Jurkat, Clone E6-1 (cell line): ENCODE data around the gene PPWD1. TPM values are rescaled to one million over a fixed set of nuclear protein-coding genes. Genes with fewer than 3 reads are reported as not detected.
"Not testable (repeated sequence)": the region's sequence is repeated elsewhere in the genome, so short reads cannot be mapped to it uniquely, and the experiment has no call there.

Source experiments
- DNase-seq: peaks from one replicate; pipeline ENCODE4 v3.0.0-alpha.2; 2011; ENCODE audit warnings: low read depth, low spot score
- H3K4me3 ChIP-seq: 2 replicates; pipeline ENCODE4 v1.5.1; 2011; ENCODE audit warnings: mild to moderate bottlenecking, low read length, control low read depth, moderate library complexity
- polyA plus RNA-seq: library from polyadenylated mRNA; unstranded; fragments of >200 nt; gene quantifications from one replicate; pipeline ENCODE4 v1.2.1, GENCODE V29; 2012; ENCODE audit warnings: missing spikeins; ENCODE audit not compliant: insufficient read length, insufficient read depth

PPWD1 gene
- 55.3 TPM for polyA plus RNA-seq

DNA sequence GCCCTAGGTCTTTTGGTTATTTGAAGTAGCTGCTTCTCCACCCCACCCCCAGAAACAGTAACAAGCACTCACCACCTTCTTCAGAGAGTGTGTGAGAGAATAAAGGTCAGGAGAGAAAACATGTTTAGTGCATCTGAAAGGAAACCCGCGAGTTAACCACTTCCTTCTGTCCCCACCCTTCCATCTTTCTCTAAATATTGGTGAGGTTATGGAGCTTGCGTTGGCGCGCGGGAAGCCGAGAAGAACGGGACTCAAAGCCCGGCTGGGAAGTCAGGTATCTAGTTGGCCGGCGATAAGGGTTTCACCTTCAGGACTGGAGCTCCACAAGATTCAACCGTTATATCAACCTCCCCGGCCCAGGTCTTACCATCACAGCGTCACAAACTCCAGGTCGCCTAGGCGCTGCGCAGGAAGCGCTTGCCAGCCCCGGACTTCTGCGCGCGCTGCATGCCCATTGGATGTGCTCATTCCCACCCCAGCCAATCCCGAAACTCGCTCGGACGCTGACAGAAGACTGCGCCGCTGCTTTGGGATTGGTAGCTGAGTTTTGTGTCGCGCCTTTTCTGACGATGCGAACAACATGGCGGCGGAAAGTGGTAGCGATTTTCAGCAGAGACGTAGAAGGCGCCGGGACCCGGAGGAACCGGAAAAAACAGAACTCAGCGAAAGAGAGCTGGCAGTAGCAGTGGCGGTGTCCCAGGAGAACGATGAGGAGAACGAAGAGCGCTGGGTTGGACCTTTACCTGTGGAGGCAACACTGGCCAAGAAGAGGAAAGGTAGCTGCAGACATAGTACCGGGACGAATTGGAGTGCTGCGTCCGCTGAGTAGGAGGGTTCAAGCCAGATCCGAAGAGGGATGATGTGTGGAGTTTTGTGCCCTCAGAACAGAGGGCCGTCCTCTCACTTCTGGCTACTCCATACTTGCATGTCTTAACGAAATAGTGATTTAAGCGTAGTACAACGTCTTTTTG lies at the start of gene PPWD1, which contains the start of gene CENPK:
Gene PPWD1 (plus strand): TSS at position 566 of the 971 bp plus-strand sequence. CDS start 15 bp downstream, at position 581.
Gene CENPK (minus strand): TSS at position 438 of the 971 bp plus-strand sequence. CDS start 8,261 bp downstream, outside the sequence.
- peak; percentile 97 for DNase-seq

DNA sequence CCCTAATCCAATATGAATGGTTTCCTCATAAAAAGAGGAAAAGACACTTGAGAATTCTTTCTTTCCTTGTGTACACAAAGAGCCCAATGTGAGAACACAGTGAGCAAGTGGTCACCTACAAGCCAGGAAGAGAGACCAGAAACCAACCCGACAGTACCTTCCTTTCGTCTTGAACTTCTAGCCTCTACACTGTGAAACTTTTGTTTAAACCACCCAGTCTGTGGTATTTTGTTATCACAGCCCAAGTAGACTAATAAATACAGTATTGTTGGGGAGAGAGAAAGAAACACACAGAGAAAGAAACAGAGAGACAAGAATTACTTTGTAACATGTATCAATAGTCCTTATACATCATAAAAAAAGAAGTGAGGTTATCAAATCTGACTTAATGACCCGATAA lies 37.4 kb upstream of the PPWD1 start:
- no peak overlapping the region for H3K4me3 ChIP-seq
- DNase-seq = no peak

More for the DNA sequence above, at the start of gene PPWD1, which contains the start of gene CENPK:
- H3K4me3 ChIP-seq = peak within 1 kb of the TSS; percentile 97

DNA sequence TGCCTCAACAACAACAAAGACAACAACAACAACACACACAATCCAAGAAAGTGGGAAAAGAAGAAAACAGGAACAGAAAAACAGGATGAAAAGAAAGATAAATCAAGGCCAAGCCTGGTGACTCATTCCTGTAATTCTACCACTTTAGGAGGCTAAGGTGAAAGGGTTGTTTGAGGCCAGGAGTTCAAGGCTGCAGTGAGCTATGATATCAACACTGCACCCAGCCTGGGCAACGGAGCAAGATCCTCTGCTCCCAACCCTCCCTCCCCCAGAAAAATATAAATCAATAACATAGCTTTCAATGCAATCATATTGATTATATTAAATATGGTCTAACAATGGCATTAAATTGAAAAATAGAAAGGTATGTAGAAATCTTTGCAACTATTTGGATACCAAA lies 32.2 kb upstream of the PPWD1 start:
- DNase-seq = no peak
- no peak overlapping the region for H3K4me3 ChIP-seq

DNA sequence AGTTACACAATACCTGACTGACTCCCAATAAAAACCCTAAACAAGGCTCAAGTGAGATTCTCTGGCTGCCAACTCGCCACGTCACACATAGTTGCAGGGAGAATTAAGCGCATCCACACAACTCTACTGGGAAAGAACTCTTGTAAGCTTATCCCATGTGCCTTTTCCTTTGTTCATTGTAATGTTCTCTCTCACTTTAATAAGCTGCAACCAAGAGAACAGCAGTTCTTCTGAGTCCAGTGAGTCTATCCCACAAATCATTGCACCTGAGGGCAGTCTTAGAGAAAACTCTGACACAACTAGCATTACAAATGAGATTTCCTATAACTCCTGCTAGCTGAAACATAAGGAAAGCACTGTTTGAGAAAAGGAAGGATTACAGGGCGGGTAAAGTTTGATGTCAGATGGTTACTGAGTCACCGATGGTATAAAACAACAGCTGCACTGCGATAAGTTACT lies 27.5 kb upstream of the PPWD1 start:
- no peak overlapping the region for H3K4me3 ChIP-seq
- no peak for DNase-seq

DNA sequence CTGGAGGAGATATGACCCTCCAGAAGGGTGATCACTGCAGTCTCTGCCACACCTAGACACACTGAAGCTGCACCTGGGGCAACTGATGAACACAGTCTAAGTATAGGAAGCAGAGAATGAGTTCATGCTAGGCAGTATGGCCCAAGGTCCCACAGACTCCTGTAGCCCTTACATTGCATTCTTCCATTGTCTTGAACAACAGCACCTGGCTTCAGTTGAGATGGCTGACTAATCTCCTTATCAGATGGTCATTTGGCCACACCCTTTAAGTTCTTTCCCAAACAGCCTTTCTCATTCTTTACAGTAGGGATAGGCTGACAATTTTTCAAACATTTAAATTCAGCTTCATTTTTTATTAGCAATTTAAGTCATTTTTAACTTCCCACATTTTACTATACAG lies 23.3 kb upstream of the PPWD1 start:
- no peak for DNase-seq
- H3K4me3 ChIP-seq = no peak overlapping the region

DNA sequence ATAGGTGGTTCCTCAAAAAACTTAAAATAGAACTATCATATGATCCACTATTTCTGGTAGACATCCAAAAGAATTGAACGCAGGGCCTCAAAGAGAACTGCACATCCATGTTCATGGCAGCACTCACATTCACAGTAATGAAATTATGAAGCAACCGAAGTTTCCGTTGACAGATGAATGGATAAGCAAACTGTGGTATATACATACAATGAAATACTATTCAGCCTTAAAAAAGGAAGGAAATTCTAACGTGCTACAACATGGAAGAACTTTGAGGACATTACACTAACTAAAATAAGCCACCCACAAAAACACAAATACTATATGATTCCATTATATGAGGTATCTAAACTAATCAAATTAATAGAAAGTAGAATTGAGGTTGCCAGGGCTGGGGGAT lies 18.6 kb upstream of the PPWD1 start:
- no peak overlapping the region for H3K4me3 ChIP-seq
- DNase-seq = no peak

DNA sequence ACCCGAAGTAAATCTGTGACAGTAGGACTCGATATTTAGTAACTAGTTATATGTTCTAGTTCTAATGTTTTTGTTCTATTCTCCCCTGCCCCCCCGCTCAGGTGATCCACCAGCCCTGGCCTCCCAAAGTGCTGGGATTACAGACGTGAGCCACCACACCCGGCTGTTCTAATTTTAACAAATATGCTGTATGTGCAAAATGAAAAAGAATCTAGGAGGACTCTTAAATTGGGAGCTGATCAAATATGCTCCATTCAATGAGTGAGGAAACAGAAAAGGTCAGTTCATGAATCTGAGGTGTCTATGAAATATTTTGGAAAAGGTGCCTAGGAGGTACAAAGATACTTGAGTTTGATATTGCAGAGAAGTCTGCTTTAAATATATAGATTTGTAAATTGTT lies 17.0 kb upstream of the PPWD1 start:
- DNase-seq = no peak
- H3K4me3 ChIP-seq = no peak overlapping the region

DNA sequence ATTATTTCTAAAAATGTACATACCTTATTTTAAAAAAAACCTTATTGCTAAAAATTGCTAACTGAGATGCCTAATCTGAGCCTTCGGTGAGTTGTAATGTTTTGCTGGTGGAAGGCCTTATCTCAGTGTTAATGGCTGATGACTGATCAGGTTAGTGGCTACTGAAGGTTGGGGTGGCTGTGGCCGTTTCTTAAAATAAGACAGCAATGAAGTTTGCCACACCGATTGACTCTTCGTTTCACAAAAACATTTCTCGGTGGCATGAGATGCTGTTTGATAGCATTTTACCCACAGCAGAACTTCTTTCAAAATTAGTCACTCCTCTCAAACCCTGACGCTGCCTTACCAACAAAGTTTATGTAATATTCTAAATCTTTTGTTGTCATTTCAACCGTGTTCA lies 14.8 kb upstream of the PPWD1 start:
- H3K4me3 ChIP-seq = no peak overlapping the region
- no peak for DNase-seq

DNA sequence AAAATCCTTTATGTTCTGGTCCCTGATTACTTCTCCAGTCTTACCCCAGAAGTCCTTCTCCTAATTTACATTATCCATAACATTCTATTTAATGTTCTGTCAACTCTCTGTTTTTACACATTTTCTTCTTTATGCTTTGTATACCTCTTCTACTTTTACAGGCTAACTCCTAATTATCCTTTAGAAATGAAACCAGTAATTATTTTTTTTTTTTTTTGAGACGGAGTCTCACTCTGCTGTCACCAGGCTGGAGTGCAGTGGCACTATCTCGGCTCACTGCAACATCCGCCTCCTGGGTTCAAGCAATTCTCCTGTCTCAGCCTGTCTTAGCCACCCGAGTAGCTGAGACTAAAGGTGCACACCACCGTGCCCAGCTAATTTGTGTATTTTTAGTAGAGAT lies 9.2 kb upstream of the PPWD1 start:
- DNase-seq = no peak
- no peak overlapping the region for H3K4me3 ChIP-seq

DNA sequence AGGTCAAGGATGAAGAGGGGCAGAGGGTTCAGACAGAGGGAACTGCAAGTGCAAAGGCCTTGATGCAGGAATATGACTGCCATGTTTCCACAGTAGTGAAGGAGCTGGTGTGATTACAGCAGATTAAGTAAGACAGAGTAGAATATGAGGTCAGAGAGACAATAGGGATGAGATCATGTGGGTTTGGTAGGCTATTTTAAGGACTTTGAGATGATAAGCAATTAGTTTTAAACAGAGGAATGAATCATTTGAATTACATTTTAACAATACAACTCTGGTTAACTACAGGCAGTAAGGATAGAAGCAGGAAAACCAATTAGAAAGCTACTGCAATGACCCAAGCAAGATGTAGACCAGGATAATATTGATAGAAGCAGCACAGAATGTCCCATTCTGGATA lies 7.8 kb upstream of the PPWD1 start:
- no peak overlapping the region for H3K4me3 ChIP-seq
- no peak for DNase-seq

DNA sequence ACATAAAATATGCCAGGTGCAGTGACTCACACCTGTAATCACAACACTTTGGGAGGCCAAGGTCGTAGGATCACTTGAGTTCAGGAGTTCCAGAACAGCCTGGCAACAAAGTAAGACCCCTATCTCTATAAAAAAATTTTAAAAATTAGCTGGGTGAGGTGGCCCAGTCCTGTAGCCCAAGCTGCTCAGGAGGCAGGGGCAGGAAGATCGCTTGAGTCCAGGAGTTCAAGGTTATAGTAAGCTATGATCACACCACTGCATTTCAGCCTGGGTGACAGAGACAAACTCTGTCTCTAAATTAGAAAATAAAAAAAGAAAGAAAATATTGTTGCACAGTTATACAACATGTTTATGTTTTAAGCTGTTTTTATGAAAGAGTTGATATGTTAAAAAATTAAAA lies 6.9 kb upstream of the PPWD1 start:
- H3K4me3 ChIP-seq = no peak overlapping the region
- no peak for DNase-seq

DNA sequence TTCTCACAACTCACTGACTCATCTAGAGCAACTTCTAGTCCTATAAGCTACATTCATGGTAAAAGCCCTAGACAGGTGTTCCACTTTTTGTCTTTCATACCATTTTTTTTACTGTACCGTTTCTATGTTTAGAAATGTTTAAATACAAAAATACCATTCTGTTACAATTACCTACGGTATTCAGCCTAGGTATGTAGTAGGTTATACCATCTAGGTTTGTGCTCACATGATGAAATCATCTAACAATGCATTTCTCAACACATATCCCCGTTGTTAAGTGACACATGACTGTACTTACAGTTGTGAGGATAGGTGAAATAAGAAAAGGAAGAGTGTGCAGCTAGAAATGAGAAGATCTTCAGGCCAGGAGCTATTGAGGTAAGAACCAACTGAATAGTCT lies 6.4 kb upstream of the PPWD1 start:
- no peak overlapping the region for H3K4me3 ChIP-seq
- DNase-seq = no peak

DNA sequence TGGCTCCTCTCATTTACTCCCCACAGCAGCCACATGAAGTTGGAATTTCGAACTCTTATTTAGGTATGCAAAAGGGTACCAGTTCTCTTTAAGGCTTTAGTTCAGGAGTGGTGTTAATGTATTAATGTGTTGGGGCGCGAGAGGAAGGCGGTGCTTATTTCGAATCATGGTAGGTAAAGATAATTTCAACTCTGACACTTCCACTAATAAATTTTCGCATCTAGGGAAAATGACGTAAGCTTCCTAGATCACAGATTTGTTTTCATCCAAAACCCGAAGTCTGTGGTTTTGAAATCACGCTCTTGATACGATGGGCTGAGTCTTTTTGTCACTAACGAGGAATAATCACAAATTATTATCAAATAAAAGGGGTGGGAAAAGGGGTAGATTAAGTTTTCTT lies 681 bp downstream of the PPWD1 start:
- peak overlapping the region; percentile 97 for H3K4me3 ChIP-seq
- no peak for DNase-seq

DNA sequence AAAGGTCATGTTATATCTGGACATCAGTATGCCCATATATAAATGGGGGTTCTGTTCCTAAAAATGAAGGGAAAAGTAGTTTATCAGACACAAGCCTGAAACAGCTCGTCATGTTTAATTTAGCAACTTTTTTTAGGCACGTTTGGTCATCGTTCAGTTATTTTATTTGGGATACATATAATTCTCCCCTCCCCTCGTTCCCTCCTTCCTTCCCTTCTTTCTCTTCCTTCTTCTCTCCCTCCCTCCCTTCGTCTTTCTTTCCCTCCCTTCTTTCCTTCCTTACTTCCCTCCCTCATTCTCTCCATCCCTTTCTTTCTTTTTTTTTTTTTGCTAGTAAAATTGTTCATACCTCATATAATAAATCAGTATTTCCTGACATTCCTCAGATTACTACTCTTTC lies 3.4 kb downstream of the PPWD1 start:
- no peak for DNase-seq

DNA sequence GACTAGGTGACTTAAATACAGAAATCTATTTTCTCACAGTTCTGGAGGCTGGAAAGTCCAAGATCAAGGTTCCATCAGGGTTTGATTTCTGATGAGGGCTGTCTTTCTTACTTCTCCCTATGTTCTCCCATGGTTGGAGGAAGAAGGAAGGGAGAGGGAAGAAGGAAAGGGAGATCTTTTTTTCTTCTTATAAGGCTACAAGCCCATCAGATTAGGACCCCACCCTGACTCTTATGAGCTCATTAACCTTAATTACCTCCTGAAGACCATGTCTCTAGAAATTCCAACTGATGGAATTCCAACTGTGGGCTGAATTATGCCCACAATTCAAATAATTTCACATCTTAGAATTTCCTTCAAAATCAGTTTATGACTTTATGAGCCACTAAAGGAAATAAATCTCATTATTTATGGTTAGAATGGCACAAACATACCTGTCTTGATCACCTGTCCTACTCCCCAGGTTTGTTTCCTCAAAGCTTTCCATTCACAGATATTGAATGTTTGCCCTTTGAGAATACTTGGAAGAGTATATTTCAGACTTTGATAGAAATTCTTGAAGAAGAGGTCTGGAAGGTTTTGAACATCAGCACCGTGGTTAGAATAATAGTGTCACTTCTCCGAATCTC lies 7.6 kb downstream of the PPWD1 start:
- no peak for DNase-seq
- no peak overlapping the region for H3K4me3 ChIP-seq

More for the DNA sequence above, 3.4 kb downstream of the PPWD1 start:
- no peak overlapping the region for H3K4me3 ChIP-seq

DNA sequence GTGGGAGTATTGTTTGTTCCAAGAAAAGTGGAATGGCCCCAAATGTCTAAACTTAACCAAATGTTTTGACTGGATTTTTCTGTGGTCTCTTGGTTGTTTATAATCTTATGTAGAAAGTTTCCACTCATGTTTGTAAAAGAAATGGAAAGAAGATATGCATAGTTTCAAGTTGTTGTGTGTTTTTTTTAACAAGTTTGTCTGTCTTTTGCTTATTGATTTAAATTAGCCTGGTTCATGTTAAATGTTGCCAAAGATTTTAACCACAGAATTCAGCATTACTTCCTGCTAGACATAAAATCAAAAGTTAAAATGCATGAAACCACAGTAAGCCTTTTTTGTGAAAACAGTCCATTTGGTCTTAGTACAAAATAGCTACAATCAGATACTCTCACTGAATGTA lies 14.0 kb downstream of the PPWD1 start:
- H3K4me3 ChIP-seq = no peak overlapping the region
- no peak for DNase-seq

DNA sequence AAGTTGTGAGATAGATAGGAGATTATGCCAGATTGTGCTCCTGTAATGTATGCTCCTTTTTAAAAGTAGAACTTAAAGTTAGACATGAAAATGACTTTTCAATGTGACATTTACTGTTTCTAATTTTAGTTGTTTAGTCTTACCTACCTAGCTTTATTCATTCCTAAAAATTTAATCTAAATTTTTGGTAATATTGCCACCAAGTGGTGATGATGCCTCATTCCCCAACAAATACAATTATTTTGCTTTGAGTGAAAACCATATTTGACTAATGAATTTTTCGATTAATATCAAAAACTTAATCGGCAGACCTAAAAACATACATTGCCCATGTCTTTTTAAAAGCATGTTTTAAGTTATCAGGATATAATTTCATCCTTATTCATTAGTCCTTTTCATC lies 25.6 kb downstream of the PPWD1 start:
- no peak overlapping the region for H3K4me3 ChIP-seq
- no peak for DNase-seq

DNA sequence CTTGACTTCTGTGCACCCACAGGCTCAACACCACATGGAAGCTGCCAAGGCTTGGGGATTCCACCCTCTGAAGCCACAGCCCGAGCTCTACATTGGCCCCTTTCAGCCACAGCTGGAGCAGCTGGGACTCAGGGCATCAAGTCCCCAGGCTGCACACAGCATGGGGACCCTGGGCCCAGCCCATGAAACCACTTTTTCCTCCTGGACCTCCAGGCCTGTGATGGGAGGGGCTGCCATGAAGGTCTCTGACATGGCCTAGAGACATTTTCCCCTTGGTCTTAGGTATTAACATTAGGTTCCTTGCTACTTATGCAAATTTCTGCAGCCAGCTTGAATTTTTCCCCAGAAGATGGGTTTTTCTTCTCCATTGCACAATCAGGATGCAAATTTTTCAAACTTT lies 38.7 kb downstream of the PPWD1 start:
- not testable (repeated sequence) for DNase-seq

DNA sequence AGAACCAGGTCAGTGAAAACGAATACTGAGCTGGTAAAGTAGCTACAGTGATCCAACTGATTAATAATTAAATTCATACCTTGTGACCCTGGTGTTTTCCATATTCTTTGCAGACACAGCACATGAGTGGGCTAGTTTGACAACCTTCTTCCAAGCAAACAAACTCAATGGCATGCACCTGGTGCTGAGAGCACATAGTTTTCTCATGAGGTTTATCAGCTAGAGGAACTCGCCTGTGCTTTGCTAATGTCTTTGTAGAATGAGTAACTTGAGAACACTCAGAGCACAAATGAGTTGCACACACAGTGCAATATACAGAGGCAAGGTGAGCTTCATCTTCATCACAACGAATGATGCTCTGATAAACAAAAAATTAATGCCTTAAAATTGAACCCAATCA lies 48.4 kb downstream of the PPWD1 start:
- DNase-seq = no peak
- no peak overlapping the region for H3K4me3 ChIP-seq

More for the DNA sequence above, 38.7 kb downstream of the PPWD1 start:
- H3K4me3 ChIP-seq = not testable (repeated sequence)

DNA sequence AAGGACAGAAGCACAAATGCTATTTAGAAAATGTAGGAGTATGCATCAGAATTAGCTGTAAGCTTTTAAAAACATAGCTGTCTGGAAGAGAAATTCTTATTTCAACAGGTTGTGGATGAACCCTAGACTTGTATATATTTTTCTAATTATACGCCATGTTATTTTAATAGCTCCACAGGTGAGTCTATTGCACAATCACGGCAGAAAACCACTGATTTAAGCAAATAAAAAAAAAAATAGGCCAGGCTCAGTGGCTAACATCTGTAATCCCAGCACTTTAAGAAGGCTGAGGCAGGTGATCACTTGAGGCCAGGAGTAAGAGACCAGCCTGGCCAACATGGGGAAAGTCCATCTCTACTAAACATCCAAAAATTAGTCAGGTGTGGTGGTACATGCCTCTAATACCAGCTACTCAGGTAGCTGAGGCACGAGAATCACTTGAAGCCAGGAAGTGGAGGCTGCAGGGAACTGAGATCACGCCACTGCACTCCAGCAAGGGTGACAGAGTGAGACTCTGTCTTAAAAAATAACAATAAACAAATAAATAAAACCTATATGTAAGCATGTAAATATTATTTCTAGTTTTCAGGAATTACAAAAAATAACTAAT lies 49.3 kb downstream of the PPWD1 start:
- DNase-seq = no peak
- no peak overlapping the region for H3K4me3 ChIP-seq
